HG03457 (cell line): ENCODE data around the gene GTPBP4.
"Not testable (repeated sequence)": the region's sequence is repeated elsewhere in the genome, so short reads cannot be mapped to it uniquely, and the experiment has no call there.

Source experiments
- ATAC-seq: cut with Tn5 transposase; IDR thresholded peaks from one replicate; pipeline ENCODE4 v1.9.1; 2021; ENCODE audit warnings: moderate number of reproducible peaks; ENCODE audit not compliant: unreplicated experiment

Gene GTPBP4

DNA sequence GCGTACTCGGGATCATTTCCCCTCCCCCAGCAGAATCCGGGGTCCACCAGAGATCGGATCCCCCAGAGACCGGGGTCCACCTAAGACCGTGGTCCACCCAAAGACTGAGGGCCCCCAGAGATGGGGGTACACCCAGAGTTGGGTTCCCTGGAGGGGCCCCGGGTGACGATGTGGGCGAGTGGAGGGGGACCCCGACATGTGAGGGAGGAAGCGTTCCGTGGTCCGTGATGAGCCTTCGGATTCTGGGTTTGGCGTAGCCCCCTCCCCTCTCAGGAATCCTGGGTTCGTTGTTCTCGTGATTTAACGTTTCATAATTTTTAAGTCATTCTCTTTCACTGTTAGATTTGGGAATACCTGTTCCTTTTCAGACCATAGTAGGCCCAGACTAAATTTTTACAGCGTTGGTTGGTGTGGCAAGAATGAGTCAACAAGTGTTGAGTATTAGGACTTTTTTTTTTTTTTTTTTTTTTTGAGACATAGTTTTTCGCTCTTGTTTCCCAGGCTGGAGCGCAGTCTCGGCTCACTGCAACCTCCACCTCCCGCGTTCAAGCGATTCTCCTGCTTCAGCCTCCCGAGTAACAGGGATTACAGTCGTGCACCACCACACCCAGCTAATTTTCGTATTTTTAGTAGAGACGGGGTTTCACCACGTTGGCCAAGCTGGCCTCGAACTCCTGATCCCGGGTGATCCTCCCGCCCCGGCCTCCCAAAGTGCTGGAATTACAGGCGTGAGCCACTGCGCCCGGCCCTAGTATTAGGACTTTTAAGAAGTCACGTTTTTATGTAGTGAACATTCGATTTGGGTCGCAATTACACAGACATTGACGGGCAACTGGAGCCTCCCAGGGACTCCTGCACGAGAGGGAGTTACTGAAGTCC is 672 bp downstream of the GTPBP4 start:
- no peak for ATAC-seq

DNA sequence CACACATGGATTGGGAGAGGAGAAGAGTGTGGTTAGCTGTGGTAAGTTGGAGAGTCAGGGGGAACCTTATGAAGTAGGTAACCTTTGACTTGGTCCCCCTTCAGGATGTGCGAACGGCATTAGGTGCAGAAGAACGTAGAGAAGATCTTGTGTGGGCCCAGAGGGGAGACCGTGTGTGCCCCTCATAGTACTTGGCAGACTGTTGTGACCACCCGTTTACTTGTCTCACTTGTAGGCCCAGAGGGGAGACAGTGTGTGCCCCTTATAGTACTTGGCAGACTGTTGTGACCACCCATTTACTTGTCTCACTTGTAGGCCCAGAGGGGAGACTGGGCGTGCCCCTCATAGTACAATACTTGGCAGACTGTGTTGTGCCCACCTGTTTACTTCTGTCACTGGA is 2.6 kb downstream of the GTPBP4 start:
- no peak for ATAC-seq

DNA sequence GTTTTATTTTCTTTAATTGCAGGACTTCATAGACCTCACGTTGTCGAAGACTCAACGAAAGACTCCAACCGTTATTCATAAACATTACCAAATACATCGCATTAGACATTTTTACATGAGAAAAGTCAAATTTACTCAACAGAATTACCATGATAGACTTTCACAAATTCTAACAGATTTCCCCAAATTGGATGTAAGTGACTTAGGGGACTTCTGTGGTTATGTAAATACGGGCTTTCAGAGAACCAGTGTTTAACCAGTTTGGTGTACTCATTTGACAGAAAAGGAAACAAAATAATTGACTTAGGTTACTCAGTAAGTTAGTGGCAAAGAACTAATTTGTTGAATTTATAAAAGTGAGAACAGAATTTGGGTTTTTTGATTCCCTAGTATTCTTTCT is 4.2 kb downstream of the GTPBP4 start:
- ATAC-seq, result peak; percentile 45

DNA sequence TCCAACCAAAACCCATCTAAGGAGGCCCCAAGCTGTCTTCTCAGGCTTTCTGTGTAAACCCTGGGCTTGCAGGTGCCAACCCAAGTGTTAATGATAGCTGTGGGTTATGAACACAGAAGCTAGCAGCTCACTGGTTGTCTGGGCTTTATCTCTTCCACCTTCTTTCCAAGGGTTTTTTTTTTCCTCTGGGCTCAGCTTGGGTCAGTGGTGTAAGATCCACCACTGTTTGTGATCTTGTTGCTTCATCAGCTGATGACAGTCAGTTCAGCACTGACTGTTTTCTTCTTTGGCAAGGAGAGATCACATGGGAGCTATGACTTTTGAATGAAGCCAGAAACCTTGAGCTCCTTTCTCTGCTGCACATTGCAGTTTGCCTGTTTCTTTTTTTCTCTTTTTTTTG is 4.6 kb downstream of the GTPBP4 start:
- no peak for ATAC-seq

DNA sequence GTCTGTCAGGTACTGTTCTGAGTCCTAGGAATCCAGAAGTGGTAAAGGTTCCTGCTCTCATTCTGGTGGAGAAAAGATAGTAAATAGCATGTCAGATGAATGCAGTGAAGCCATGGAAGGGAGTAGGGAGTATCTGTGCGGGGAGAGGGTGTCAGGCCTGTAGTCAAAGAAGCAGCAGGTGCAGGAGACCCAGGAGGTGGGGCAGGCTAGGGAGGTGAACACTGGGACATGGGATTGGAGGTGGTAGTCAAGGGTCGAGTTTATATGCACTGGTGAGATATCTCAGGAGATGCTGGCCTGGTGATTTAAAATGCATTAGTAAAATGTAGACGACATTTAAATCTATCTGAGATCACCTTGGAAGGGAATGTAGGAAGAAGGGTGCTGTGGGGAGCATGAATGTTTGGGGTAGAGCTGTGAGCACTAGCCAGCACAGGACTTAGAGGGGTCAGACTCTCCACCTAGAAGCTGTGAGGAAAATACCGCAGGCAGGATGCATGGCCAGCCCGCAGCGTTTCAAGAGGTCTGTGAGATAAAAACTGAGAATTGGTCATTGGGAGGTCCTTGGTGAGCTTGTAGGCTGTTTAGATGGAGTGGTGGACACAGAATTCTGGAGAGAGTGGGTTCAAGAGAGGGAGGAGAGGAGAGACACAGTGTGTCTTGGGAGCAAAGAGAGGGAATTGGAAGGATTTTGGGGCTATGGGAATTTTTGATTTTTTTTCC is 6.8 kb downstream of the GTPBP4 start:
- no peak for ATAC-seq

DNA sequence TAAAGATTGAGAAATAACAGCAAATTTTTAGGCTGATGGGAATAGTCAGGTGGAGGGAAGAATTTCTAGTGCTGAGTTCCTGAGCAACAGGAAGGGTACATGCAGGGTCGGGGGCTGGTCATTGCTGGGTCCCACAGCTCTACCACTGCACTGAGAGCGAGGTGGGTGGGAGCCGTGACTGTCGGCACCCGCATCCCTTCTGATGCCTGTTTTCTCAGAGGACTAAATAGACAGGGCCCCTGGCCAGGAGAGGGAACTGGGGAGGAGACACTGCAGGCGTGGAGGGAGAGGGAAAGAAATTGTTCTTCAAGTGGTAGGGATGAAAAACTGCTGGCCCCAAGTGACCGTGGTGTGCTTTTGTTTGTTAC is 7.3 kb downstream of the GTPBP4 start:
- no peak for ATAC-seq

DNA sequence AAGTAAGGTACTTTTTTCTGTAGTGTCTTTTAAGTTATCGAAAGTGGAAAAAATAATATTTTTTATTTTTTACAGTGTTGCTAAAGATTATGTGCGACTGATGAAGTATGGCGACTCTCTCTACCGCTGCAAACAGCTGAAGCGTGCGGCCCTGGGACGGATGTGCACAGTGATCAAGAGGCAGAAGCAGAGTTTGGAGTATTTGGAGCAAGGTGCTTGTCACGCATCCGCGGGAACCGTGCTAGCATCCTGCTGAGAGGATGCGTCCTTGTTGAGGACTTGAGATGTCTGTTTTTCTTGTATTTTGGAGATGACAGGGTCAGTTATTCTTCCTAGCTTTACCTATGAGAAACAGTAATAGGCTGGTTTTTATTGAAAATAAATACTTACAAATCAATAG is 7.8 kb downstream of the GTPBP4 start:
- ATAC-seq, result no peak

DNA sequence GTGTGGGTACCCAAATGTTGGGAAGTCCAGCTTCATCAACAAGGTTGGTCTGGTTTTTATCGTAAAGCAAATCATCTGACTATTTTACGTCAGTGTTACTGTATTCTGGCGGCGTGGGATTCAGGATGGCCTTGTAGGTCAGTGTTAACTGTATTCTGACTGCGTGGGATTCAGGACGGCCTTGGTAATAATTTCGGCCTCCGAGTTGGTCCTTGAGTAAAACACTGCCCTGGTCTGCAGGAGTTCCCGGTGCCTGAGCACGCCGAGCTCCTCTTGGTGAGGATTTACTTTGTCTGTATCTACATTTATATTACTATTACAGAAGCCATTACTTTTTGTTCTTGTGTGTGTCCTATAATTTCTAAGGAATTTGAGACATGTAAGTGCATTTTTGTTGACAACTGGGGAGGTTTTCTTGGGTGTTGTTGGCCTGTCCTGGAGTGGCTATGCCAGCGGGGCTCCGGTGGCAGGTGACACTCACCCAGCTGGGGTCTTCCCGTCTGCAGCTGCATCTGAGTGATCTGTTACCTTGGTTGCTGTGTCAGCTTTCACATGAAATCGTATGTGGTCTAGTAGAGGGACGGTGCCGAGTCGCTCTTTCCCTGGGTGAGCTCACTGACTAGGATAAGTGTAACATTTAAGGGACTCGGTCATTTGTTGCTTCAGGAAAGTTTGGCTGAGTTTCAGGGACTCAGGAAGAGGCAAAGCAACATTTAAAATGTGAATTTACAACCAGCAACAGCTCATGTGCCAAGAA is 9.2 kb downstream of the GTPBP4 start:
- no peak for ATAC-seq

DNA sequence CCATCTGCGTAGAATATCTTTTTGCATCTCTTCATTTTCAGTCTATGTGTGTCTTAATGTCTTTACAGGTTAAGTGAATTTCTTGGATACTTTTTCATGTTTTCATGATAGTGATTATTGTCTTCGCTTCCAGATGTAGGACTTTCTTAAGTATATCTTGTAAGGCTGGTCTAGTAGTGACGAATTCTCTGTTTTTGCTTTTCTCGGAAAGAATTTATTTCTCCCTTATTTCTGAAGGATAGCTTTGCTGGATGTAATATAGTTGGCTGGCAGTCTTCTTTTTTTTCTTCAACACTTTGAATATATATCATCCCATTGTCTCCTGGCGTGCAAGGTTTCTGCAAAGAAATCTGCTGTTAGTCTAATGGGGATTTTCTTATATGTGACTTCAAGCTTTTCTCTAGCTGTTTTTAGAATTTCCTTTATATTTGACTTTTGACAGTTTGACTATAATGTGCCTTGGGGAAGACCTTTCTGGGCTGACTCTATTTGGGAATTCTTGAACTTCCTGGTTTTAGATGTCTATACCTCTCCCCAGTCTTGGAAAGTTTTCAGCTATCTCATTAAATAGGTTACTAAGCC is 14.3 kb downstream of the GTPBP4 start:
- no peak for ATAC-seq

DNA sequence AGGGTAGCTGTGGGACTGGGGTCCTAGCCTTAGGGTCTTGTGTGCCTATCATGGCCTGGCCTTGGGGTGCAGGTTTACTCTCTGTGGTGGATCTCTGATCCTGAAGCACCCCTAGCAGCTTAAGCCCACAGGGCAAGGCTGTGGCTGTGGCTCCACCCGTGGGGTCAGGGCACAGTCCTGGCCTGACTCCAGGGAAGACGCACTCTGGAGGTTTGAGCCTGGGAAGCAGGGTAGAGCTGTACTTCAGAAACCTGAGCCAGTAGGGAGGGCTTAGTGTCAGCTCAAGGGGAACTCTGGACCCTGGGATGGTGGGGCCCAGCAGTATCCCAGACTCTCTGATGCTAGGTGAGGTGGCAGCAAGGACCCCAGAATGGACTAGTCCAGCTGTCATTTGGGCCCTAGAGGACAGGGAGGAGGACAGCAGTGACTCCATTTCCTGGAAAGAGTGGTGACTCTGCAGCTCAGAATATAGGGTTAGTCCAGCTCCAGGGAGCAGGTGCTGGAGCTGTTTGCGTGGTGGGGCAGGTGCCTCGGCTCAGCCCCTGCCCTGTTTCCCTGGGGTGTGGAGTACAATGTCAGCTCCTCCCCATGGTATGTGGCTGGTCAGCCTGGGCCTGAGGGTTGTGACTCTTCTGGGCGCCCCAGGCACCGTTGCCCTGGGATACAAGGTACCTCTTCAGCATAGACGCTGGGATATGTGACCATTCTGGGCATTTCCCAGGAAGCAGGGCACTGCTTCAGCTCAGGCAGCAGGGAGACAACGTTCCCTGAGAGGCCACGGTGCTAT is 15.8 kb downstream of the GTPBP4 start:
- no peak for ATAC-seq

DNA sequence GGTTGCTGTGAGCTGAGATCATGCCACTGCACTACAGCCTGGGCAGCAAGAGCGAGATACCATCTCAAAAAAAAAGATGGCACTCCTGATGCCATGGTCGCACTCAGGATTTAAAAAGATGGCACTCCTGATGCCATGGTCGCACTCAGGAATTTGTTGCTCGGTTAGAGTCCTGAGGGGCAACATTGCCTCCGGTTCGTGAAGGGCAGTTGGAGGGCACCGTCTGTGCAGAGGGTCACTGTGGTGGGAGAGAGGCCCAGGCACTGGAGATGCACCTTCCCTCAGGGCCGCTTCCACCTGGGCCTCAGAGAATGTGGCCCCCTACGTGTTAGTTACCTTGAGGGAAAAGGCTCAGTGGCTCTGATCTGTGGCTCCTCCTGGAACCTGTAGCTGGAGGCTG is 18.3 kb downstream of the GTPBP4 start:
- no peak for ATAC-seq

DNA sequence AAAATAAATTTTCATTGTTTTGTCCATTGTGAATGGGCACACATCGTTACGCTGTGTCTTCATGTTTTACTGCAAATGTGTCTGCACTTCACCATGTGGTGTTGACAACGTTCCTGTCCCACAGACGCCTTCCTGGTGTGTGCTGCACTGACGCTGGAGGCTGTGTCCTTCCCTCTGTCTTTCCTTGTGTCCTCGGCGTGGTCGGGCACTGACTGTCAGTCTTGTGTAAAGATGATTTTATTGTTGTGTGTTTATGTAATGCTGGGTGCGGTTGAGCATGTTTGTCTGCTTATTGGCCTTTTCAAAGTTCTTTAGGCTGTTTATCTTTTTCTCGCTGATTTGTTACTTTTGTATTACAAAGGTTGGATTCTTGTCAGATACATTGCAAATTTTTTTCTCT is 19.3 kb downstream of the GTPBP4 start:
- no peak for ATAC-seq

DNA sequence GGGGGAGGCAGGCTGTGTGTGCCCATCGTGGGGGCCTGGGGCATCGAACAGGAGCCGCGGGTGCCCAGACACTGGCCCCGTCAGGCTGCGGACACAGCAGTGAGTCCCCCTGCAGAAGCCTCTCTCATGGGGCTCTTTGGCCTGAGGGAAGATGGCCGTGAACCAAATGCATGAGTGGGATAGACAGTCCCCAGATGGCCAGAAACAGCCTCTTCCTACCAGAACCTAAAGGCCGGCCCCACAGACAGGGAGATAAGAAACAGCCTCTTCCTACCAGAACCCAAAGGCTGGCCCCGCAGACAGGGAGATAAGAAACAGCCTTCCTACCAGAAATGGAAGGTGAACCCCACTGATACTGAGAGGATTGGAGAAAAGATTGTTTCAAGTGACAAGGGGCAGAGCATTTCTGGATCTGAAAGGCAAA is 20.8 kb downstream of the GTPBP4 start:
- no peak for ATAC-seq

DNA sequence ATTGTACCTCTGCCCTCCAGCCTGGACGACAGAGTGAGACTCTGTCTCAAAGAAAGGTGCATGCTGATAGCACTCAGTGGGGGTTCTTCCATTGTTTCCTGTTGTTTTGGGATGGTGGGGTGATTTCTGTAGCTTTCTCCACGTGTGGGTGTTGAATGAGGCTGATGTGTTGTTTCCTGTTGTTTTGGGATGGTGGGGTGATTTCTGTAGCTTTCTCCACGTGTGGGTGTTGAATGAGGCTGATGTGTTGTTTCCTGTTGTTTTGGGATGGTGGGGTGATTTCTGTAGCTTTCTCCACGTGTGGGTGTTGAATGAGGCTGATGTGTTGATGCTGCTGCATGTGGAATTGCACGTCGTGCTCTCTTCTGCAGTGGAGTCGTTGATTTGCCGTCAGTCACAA is 21.7 kb downstream of the GTPBP4 start:
- ATAC-seq, result not testable (repeated sequence)

DNA sequence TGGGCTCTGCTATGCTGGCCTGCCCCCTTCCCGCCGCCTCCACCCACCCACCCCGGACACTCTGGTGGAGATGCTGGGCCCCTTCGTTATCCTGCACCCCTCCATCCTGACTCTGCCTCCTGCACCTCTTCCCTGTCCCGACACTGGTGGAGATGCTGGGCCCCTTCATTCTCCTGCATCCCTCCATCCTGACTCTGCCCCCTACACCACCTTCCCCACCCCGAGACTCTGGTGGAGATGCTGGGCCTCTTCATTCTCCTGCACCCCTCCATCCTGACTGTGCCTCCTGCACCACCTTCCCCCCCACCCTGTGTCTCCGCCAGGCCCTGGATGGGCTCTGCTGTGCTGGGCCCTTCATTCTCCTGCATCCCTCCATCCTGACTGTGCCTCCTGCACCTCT is 22.5 kb downstream of the GTPBP4 start:
- ATAC-seq, result no peak

DNA sequence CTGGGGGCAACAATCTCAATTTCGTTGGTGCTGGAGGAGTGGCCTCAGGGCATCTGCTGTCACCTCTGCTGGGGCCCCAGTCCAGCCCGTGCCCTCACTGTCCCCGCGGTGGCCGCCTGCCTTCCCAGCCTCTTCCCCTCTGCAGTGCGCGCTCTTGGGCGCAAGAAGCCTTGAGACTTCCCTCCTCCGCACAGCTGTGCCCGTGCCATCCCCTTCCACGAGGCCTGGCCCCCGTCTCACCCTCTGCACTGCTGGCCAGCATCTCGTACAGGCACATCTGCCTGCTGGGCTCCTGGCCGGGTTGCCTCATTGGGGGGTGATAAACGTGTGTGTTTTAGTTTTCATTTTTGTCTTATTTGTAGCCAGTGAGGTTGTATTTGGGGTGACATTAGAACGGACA is 23.5 kb downstream of the GTPBP4 start:
- no peak for ATAC-seq

DNA sequence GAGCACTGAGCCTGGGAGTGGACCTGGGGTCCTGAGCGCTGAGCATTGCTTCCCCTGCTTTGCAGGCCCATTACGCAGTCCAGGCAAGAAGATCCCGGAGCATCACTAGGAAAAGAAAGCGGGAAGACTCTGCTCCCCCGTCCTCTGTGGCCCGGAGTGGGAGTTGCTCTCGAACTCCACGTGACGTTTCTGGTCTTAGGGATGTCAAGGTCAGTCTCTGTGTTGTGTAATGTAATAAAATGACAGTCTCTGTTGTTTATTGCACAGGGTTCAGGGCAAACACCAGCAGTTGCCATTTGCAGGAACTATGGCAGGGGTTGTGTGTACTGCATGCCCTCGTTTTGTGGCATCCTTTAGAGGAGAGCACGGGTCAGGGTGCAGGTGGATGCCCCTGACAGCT is 27.5 kb downstream of the GTPBP4 start:
- no peak for ATAC-seq

DNA sequence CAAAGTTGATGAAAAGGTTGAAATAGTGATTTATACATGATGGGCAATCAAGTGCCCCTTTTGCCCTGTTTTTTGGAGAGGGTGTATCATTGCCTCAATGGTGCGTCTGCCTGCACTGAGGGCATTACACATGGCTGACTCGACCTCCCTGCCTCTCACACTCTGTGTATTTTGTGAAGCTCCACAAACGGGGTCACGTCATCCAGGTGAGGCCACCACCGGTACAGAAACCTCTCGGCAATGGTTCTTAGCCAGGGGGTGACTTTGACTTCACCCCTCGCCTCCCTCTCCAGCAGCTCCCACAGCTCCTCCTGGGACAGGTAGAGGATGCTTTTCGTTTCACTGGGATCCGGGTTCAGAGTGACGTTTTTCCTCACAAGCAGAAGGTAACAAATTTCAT is 31.1 kb downstream of the GTPBP4 start:
- no peak for ATAC-seq

DNA sequence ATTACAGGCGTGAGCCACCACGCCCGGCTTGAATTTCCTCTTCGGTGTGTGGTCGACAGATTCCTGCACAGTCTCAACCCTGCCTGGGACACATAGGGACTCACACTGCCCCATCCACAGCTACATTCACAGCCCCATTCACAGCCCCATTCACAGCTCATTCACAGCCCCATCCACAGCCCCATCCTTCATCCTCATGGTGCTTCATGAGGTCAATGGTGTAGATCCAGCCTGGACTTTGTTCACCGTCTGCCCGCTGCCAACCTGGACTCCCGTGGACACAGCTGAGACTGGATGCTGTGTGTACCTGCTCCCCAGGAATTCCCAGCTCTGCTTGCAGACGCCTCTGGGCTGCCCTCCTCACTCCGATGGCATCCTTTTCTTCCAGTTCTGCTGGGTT is 32.2 kb downstream of the GTPBP4 start:
- ATAC-seq, result no peak

DNA sequence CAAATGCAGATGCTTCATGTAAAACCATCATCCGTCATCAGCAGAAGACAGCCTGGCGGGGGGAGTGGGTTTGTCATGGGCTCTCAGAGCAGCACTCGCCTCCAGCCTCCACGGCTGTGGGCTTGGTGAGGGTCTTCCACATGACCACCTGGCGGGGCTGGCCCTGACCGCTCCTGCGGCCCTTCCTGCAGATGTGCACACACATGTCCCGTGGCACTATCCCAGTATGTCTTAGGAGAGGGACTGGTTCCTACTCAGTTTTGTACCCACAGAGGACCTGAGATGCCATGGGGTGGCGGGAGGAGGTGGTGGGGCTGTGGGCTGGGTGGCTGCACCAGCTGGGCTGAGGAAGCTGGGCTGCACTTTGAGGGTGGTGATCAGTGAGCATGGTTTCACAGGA is 32.7 kb downstream of the GTPBP4 start:
- no peak for ATAC-seq

DNA sequence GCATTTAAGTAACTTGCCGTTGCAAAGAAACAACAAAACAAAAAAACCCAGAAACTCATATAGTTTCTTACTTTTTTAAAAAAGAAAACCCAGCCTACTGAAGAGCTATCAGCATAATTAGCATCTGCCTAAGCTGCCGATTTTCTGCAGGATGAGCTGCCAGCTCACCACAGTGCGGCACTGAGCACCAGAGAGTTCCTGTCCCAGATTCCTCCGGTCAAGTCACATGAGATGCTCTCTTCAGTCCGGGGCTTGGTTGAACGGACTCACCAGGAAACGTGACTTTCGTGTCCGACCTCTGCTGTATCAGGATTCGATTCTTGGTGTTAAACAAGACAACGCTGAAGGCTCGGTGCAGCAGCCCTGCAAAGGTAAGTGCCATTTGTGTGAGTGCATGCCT is 34.2 kb downstream of the GTPBP4 start:
- no peak for ATAC-seq
